Breast epithelium (tissue), 3 donors: Measurements from ENCODE around the gene USP2.

Source experiments
- CTCF ChIP-seq, 3 donors: fragments of 450-650 bp; IDR thresholded peaks; one replicate each; pipeline ENCODE4 v1.5.1; 2016 to 2017; ENCODE audit warnings: antibody characterized with exemption in 3 of 3, mild to moderate bottlenecking in 3 of 3, moderate library complexity in 3 of 3
- POLR2AphosphoS5 ChIP-seq, 3 donors: sonication (generic); formaldehyde crosslinking; IDR thresholded peaks; one replicate each; pipeline ENCODE4 v1.6.1; 2017; ENCODE audit warnings: antibody characterized with exemption in 3 of 3

DNA sequence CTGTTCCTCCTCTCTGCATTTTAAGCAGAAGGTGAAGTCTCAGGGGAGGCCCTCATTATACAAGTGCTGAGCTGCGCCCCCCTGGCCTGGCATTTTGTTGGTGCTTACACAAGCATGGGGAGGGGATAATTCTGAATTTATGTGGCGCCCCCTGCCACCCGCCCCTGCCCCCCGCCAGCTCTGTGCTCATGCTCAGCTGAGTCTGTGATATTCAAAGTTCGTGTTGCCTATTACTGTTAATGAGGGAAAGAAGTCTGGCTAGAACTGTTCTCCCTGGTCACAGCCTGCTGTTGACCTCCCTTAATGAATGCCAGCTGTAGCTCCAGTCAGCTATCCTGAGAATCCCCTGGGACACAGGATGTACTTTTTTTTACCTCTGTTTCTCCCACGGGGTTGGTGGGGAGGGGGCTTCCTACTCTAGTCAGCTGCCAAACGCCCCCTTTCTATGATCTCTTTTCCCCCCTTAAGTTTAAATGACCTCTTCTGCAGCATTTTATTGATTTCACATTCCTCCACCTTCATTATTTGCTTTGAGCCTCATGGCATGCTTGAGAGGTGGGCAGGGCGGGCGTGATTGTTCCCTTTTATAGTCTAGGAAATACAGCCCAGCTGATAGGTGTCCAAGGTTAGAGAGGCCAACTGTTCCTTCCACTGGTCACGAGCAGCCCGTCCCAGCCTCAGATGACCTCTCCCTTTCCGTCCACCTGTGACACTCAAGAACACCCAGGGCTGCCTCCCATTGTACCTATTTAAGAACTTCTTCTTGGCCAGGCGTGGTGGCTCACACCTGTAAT, 12.2 kb downstream of the USP2 start:
- TF ChIP-seq CTCF (IDR thresholded peaks at IDR 0.05) (no peak), POLR2AphosphoS5 (IDR thresholded peaks at IDR 0.05) (no peak)
